Activated CD4-positive, alpha-beta T cell treated with anti-CD3 and anti-CD28 coated beads for 1 hour (primary cell): ENCODE data around the gene VSTM2L.

Experiments
- DNase-seq: peaks from one replicate; pipeline ENCODE4 v3.0.0-alpha.2; 2020

Gene VSTM2L

DNA sequence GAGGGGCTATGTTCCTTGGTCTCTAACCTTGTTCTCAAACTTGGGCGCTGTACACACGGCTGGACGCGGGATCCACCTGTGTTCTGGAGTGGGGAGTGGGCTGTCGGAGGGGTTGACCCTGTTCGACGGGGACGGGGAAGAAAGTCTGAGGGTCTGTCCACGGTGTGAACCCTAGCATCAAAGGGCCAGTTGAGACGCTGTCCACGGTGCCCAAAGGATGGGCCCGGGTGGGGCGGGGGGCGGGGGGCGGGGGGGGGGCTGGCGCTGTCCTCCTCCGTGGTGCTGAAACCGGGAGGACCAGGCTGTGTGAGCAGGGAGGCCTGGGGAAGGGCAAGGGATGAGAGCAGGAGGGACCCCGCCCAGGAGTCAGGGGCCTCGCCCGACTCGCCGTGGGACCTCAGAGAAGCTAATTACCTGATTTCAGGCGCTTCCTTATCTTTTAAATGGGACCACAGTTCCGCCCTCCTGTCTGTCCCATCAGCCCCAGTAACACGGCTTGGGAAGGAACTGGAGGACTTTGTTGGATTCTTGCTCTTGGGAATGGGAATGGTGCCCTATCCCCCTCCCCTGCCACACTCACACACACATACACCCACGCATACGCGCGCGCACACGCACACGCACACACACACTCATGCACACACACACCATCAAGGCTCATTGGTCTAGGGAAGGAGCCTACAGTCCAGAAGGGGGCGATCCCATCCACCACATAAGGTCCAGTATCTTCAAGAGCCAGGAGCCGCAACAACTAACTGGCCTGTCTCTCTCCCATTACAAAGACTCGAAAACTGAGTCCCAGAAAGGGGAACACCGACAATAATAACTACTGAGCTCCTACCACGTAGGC is 1.0 kb upstream of the VSTM2L start:
- no peak for DNase-seq

- no peak for DNase-seq
Measured at GRCh38 chr20:37903317-37904007, 535 bp downstream of the VSTM2L start.

DNA sequence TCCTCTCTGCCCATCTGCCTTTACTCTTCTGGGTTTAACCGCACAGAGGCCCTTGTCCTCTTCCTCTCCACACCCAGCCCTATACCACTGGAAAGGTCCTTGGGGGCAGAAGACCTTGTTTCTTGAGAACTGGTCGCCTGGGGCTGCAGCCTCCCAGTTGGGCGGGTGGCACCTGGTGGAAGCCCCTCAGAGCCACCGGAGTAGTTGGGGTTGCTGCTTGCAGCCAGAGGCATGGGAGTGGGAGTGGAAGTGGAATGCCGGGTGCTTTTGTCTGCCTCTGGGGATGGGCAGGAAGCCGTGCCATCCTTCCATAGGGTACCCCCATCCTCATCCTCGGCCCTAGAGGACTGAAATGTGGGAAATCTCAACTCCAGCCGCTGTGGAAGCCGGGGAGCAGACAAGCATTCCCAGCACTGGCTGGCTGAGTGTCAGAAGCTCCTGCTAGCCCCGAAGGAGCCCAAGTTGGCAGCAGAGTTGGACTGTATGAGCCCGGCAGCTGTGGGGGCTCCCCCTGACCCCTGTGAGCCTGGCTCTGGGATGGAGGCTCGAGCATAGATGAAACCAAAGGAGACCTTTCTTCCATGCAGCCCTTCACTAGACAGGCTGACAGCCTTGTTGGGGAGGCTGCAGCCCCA is 1.2 kb downstream of the VSTM2L start:
- DNase-seq: no peak

DNA sequence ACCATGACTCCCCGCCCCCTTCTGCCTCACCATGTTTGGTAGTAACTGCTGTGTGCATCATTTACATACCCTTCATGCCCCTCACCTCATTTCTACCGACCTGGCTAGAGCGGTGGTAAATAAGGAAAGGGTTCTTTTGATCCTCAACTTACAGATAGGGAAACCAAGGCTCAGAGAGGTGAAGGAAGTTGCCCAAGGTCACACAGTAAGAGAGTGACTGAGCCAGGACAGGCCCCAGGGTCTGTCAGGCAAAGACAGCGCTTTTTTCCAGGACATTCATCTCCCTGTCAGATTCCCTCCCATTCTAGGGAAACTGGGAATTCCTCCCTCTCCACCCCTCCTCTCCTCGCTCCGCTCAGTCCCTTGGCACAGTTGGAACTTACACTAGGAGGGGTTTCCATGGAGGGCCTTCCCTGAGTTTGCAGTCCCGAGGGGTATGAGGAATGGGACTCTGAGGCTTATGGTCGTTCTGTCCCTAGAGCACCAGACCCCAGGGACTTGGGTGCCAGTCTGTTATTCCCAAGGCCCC is 2.0 kb downstream of the VSTM2L start:
- DNase-seq: no peak

- no peak for DNase-seq
Measured at GRCh38 chr20:37905671-37906613, 3.0 kb downstream of the VSTM2L start.

DNA sequence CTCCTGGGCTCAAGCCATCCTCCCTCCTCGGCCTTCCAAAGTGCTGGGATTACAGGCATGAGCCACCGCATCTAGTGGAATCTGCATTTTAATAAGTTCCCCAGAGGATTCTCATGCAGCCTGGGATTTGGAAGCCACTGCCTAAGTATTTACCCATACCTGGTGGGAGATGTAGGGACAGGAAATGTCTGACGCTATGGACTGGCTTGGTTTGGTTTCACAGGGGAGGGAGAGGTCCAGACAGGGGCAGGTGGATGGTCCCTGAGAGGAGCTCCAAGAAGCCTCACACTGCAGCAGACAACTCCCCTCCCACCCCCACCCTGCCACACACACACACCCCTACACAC is 4.4 kb downstream of the VSTM2L start:
- DNase-seq: no peak

DNA sequence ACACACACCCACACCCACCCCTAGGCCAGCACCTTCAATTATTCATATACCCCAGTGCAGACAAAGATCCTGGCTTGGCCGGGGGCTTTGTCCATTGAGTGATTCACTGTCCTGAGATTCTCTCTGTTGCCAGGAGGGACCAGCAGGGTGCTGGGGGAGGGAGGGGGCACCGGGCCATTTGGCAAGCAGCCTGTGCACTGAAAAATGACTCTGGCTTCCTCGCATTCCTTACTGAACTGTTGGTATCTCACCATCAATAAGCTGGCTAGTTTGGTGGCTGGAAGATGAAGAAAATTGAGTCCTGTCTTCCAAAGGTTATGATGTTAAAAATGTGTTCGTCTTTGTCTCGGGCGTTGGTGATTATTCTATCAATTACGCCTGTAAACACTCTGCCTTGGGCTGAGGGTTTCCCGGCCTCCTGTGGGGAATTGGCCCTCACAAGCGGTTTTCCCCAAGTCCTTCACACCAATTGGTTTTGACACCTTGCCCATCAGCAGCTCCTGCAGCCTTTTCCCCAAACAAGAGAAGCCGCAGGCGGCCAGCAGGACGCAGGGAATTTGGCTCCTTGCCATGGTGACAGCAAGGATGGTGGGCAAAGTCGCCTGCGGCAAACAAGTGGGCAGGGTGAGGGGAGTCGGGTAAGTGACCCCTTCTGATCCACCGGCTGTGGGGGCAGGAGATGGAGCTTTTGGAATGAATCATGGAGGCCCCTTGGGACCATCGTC is 4.9 kb downstream of the VSTM2L start:
- DNase-seq: no peak

DNA sequence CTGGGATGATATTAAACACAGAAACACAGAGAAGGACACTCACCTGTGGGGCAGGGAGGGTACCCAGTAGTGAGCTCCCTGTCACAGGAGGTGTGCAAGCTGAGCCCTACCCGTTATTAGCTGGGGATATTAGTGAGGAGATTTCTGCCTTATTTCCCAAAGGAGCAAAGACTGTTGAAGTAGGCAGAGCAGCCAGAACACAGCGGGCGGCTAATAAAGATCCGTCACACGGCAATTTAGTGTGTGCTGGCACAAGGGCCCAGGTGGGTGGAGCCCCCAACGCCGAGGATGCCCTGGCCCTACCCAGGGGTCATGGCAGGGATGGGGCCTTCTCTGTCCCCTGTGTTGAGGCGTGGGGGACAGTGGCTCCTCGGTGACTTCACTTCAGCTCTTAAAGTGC is 8.3 kb downstream of the VSTM2L start:
- no peak for DNase-seq

DNA sequence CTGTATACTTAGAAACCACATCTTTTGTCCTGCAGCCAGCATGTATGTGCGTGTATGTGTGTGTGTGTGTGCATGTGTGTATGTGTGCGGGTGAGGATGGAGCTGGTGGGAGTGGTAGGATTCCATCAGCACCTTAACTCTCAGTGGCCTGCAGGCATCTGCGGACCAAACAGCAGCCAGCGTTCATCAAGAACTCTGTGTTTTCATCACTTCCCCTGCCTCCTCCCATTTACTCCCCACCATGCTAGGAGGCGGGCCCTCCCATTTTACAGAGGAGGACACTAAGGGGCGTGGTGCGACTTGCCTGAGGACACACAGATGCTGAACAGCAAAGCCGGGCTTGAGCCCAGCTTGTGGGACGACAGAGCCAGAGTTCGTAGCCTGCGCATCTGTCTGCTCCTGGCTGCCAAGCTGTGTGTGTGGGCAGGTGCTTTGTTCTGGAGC is 8.9 kb downstream of the VSTM2L start:
- DNase-seq: no peak

GRCh38 chr20:37912874-37913273 is 9.9 kb downstream of the VSTM2L start:
- DNase-seq: no peak

DNA sequence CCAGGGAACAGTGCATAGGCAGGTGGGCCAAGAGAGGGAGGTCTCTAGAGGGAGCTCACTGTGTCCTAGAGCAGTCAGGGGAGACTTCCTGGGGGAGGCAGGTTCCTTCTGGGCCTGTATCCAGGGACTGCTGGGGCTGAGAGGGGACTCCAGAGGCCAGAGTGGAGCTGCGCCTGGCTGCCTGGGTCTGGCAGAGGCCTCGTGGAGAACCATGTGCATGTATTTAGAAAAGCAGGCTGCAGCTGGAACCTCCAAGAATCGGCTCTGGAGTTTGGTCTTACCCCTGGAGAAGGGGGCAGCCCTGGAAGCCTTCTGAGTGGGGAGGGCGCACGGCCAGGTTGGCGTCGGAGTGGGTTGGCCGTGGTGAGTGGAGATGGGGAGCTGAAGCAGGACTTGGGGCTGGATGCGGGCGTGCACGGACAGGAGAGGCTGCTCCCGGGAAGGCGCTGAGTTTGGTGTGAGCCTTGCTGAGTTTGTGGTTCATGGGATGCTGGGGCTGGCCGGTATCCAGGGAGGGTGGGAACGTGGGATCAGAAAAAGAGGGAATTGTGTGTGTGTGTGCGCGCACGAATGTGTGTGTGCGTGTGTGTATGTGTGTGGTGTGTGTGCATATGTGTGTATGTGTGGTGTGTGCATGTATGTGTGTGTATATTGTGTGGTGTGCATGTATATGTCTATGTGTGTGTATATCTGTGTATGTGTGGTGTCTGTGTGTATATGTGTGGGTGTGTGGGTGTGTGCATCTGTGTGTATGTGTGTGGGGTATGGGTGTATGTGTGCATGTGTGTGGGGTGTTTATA is 10.8 kb downstream of the VSTM2L start:
- DNase-seq: no peak

- no peak for DNase-seq
Measured at GRCh38 chr20:37914367-37914671, 11.4 kb downstream of the VSTM2L start.

DNA sequence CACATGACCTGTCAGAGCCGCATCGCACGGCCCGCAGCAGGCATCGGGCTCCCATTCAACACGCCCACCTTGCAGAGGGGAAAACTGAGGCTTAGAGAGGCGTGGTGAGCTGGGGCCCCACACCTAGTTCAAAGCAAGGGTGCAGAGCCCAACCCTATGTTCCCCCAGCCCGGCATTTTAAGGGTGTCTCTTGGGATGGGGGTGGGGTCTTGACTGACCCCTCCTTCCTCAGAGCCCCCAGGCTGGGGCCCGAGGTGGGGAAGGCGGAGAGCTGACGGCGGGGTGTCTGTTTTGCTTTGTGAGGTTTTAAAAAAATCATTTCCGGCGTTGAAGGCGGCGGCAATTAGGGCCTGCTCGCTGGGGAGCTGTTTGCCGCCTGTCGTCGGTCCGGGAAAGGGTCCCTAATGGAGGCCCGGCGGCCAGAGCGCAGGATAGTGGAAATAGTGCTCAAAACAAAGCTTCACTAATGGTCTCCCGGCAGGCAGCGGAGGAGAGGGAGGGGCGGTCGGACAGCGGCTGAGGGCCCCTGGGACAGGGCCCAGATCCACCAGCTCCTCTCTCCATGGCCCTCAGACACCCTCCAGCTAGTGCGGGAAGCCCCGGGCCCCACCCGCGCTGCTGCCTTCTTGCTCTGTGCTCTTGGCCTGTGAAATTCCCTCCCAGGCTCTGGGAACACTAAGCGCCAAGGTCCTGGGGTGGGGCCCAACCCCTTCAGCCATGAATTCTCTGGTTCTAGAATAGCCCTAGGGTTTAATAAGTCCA is 11.9 kb downstream of the VSTM2L start:
- no peak for DNase-seq

DNA sequence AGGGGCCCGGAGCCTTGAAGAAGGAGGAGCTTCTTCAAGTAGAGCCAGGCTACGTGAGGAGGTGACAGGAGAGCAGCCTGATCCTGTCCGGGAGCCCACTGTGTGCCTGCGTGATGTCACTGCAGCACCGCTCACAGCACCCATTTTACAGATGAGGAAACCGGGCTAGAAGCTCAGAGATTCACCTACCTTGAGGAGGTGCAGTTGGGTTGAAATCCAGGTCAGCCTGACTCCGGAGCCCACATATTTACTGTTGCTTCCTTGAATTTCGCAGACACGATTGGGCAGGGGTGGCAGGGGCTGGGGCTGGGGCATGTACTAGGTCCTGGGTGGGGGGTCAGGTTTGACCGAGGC is 12.5 kb downstream of the VSTM2L start:
- no peak for DNase-seq

DNA sequence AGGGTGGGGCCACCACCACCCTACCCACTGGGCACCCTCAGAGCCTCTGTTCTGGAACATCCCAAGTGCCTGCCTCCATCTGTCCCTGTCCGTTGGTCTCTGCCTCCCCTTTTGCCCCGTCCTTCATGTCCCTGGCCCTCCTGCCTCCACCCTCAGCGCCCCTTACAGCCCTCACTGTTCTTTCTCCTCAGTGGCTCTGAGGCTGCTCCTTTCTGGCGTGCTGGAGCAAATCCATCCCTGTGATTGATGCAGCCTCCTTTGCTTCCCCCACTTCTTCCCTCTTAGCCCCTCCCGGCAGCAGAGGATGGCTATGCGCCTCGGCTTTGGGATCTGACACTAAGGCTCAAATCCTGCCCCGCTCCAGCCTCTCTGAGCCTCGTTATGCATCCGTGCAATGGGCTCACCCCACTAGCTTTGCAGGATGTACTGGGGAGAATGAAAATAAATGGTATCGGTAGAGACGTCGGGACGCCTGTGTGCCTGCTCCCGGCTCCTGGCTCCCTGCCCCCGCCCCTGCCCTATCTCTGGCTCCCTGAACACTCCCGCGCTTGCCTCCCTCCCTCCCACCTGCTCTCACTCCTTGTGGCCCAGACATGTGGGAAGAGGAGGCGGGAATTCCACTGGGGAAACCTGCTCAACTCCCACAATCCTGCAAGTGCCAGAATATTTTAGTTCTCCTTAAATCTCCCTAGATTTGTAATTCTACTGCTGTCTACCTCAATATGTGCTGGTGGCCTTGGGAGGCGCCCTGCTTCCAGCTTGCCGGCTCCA is 13.1 kb downstream of the VSTM2L start:
- DNase-seq: no peak

DNA sequence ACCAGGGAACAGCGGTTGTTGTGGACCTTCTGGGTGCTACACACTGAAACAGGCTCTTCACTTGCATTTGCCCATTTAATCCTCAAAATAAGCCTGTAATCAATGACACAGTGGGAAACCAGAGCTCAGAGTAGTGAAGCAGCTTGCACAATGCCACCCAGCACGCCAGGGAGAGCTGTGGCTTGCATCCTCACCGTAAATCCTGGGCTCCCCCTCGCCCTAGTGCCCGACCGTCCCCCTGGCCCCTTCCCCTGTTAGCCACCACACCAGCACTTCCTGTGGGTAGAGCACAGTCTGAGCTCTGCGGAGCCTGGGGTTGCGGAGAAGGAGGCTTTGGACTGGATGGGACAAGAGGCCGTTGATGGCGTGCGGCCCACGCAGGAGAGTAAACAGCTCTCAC is 14.5 kb downstream of the VSTM2L start:
- DNase-seq: no peak

DNA sequence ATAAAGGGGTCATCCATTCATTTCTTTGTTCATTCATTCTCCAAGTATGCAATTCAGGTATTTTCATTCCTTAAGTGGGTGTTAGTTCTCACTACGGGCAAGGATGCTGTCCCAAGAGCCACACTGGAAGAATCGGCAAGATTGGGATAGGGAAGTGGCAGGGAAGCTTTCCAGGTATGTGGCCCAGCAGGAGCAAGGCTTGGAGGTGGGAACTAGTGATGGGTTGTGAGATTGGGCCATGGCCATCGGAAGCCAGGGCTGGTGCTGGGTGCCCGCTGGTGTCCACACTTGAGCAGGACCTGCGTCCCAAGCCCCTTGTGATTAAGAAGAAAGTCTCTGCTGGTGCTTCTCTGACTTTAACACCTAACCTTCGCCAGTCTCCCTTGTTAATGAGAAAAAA is 15.1 kb downstream of the VSTM2L start:
- DNase-seq: no peak

DNA sequence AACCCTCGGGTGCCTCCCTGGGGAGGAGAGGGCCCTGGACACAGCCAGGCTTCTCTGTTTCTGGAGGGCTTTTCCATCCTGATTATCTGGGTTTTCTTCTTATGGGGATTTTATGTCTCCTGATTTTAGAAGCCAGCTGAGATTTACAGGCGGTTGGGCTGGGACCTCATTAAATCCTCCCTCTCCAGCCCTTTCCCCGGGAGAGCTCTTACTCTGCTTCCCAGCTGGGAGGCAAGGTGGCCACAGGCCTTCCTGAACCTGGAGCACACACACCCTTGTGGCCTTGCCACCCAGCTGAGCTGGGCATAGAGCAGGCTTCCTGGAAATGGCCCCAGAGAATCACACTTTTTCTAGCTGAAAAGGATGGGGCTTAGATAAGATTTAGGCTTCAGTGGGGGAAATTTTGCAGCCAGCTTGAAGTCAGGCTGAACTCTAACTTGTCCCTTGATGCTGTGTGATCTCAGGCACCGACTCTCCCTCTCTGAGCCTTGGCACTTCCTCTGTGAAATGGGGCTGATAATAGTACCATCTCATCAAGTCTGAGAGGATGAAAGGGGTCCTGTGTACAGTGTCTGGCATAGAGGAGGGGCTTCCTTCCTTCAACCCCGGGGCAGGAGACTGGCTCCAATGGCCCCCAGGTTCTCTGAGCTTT is 16.6 kb downstream of the VSTM2L start:
- DNase-seq: no peak

DNA sequence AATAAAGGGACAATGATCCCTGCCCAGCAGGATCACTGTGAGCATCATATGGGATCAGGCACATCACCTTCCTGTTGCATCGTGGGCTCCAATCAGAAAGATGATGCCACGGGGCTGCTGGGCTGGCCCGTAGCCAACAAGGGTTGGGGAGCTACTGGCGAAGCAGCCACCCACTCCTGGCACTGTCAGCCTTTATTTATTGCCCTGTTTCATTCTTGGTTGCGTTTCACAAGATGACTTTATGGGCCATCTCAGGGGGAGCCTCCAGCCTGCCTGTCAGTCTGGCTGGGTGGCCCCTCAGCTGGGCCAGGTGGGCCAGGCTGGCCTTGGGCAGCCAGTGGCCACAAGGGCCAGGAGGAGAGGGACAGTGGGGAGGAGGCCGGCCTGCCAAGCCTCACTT is 17.3 kb downstream of the VSTM2L start:
- no peak for DNase-seq
